DMS153 treated with DMSO at 0.1 percent for 48 hours (cell line): ENCODE data around the gene HELQ.
"Not testable (repeated sequence)": the region's sequence is repeated elsewhere in the genome, so short reads cannot be mapped to it uniquely, and the experiment has no call there.

Experiments used
- DNase-seq: peaks from one replicate; lab custom pipeline; 2025; ENCODE audit not compliant: unreplicated experiment; lab: John Stamatoyannopoulos, UW

HELQ gene

DNA sequence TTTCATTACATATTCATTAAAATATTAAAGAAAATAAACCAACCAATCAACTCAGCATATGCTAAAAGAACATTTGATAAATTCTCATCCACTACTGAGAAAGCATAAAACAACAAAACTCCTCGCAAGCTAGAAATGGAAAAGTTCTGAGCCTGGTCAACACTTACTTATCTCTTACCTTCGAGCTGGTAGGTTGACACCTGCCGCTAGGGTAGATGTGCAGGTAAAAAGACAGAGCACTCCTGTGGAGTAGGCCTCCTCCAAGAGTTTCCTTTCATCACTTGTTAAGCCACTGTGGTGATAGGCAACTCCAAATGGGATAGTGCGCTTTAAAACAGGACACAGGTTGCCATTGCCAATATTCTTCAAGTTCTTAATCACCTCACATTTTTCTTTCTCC lies 18.9 kb downstream of the HELQ start:
- DNase-seq: no peak

DNA sequence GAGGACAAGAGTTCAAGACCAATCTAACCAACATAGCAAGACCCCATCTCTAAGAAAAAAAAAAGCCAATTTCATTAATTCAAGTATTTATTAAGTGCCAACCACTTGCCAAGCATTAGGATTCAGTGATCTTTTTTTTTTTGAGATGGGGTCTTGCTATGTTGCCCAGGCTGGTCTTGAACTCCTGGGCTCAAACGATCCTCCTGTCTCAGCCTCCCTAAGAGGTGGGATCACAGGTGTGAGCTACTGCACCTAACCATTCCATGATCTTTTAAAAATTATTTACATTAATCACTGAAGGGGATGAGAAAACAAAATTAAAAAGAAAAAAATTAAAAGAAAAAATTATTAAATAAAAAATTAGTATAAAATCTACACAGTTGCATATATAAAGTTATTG lies 24.4 kb downstream of the HELQ start:
- no peak for DNase-seq

DNA sequence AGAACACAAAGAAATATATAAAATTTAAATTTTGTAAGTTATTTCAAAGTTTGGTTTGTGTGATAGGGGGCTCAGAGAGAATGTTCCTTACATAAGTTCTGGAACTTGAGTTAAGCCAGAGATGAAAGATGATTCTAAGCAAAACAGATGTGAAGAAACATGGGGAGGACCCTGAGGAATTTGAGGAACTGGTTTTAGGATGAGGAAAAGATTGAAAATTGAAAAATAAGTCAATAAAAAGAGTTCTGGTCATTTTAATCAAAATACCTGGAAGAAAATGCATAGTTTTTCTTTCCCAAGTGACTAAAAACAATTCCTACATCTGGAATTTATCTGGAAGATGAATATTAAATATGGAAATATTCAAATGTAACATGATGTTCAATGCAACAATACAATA lies 37.4 kb downstream of the HELQ start:
- DNase-seq: no peak

DNA sequence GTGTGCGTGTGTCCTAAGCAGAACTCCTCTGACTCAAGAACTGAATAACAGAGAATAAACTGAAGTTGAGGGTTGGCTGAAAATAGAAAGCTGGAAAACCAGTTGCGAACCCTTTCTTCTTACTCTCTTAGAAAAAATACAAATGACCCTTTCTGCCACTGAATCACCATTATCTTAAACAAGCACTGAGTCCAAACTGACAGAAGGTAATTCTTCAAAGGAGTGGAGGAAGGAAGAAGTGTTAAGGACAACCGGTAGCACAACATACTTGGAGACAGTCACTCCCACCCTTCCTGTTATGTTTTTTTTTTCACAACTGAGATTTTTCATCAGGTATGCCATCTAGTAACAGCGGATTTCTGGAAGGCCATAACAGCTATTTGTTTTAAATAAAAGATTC lies 38.1 kb downstream of the HELQ start:
- no peak for DNase-seq

DNA sequence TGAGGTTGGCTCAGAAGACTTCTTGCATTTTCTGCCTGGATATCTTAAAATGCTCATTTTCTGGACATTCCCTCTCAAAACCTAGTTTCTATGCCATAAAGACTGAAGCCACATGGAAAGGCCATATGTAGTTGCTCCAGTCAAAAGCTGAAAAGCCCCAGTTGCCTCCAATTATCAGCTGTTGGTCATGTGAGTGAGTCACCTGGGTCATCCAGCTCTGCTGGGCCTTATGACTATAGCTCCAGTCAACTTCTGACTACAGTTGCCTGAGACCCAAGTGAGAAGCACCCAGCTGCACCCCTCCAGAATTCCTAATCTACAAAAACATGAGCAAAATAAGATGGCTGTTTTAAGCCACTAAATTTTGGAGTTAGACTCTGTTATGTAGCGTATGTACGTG lies 41.9 kb downstream of the HELQ start:
- DNase-seq: no peak

DNA sequence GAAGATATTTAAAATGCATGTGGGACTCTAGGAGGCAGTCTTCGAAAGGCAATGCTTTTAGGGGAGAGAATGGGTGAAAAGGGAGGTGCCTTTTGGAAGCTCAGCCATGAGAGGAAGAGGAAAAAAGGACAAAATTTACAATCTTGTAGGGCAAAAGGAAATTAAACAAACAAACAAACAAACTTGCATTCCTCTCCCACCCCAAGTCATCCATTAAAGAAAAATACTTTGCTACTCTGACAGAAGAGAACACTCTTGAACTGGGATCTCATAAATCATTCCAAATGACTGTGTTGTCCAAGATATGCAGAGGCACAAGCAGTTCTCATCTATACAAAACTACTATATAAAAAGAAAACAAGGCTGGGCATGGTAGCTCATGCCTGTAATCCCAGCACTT lies 46.7 kb downstream of the HELQ start:
- DNase-seq: no peak

DNA sequence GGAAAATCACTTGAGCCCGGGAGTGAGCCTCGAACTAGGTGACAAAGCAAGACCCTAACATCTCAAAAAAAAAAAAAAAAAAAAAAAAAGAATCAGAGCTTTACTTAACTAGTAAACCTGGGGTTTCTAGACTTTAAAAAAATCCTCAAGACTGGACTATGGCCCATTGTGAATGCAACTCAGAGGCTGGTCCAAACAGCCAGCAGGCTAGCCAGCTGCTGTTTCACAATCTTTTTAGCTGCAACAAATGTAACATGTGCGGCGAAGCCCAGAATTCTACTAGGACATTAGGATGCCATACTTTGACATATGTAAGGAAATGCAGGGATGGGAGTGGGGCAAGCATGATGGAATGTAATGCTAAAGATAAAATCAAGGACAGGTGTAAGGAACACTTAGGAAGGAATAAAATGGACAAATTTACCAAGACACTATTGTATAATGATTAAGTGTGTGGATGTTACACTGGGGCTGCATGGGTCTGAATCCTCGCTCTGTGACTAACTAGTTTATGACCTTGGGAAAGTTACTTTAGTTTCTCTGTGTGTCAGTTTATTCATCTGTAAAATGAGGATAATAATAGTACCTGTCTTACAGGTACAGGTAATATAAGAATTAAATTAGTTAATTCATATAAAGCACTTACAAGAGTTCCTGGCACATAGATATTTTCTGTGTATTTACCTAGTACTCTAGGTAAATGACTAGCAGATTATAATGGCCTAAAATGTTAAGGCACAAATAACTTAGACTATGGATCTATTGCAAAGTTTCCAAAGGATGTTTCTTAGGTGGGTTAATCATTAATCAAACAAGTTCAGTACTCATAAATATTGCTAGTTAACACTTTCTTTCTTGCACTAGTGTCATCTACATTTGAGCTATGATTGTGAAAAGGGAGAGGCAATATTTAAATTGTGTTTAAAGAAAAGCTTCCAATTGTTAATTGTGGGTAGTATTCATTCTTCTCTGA lies 49.5 kb downstream of the HELQ start:
- DNase-seq: no peak

DNA sequence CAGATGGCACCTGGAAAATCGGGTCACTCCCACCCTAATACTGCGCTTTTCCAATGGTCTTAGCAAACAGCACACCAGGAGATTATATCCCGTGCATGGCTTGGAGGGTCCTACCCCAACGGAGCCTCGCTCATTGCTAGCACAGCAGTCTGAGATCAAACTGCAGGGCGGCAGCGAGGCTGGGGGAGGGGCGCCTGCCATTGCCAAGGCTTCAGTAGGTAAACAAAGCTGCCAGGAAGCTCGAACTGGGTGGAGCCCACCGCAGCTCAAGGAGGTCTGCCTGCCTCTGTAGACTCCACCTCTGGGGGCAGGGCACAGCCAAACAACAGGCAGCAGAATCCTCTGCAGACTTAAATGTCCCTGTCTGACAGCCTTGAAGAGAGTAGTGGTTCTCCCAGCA lies 57.5 kb downstream of the HELQ start:
- DNase-seq: not testable (repeated sequence)

DNA sequence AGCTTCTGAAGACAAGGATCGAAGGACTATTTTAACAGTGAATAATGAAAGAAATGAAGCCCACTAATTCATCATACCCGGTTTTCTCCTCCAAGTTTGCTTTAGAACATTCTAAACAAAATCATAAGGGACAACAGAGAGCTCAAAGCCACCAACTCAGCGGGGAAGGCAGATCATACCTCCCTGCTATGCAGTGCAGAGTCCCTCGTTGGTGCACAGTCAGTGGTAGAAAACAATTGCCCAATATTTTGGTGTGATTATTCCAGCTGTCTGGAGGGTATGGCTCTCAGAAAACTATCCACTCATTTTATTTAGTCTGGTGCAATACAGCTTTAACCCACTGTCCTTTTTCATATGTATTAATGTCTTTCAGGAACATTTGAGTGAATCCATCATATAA lies 61.7 kb downstream of the HELQ start:
- DNase-seq: no peak

DNA sequence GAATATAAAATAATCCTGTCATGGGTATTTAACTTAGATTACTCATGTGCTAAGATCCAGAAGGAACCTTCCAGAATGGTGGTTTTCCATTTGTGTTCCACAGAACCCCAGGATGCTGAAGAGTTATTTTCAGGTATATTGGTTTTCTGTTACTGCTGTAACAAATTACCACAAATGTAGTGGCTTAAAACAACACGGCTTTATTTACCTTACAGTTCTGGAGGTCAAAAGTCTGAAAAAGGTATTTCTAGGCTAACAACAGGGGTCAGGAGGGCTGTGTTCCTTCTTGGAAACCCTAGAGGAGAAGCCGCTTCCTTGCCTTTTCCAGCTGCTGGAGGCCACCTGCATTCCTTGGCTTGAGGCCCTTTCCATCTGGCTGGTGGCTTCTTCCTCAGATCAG lies 63.1 kb downstream of the HELQ start:
- DNase-seq: no peak

DNA sequence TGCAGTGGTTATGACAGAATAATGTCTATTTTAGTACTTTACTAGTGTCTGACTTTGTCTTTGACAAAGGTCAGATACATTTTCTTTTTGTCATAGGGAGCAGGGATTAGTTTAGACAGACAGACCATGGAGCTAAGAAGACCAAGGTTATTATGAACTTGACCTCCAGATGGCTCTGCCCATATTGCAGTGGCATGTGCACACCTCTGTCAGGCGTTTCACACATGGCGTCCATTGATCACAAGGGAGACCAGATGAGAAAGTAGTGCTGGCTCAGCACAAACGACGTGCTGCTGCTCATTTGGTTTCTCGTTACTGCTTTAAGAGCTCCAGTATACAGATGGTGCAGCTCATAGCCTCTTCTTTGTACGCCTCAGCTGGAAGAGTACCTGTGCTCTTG lies 64.7 kb downstream of the HELQ start:
- no peak for DNase-seq

DNA sequence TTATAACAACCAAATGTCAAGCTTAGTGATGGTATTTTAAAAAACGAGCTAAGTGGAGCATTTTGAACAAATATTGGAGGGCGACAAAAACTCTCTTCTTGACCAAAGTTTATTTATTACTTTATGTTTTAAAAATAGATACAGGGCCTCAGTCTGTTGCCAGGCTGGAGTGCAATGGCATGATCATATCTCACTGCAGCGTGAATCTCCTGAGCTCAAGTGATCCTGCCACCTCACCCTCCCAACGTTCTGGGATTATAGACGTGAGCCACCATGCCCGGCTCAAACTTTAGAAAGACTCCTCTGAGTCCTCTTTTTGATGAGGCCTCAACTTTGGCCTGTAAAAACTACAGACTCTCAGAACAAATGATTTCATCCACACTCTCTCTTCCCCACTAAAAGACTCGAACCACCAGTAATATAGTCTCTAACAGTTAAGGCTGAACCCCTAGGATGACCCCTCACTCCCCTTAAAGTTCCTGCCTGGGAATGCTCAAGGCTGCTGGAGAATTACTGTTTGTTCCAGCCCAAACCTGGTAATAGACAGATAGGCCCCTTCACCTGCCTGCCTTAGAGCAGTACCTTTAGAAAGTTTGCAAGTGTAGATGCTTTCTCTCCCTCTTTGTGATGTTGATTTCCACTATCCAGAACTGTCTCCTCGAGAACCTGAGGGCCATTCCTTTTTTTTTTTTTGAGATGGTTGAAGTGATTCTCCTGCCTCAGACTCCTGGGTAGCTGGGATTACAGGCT lies 65.7 kb downstream of the HELQ start:
- no peak for DNase-seq

DNA sequence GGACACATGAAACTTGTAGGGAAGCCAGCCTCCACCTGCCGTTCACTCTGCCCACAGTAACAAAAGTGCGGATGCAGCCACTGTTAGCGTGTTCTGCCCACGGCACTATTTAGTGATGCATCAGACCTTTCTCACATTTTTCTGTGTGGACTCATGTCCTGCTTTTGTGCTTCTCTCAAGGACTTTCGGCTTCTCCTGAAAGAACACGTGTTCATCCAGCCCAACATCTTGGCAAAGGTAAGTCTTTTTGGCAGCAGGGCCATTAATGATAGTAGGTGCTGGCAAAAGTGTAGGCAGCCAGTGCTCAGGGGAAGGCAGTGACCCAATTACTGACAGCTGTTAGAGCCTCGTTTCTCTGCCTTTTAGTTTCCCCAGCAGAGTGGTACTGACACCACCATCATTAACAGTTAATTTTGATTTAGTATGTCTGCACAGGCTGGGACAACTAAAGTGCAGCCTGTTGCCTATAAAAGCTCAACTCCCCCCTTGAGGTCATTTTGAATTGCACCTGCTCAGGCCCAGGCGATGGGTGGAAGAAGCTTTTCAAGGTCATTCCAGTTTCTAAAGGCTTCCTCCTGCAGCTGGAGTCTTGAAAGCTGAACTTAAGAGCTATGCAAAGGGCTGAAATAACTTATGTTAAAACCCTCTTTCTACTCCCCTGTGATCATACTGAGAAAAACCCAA lies 66.4 kb downstream of the HELQ start:
- DNase-seq: no peak

DNA sequence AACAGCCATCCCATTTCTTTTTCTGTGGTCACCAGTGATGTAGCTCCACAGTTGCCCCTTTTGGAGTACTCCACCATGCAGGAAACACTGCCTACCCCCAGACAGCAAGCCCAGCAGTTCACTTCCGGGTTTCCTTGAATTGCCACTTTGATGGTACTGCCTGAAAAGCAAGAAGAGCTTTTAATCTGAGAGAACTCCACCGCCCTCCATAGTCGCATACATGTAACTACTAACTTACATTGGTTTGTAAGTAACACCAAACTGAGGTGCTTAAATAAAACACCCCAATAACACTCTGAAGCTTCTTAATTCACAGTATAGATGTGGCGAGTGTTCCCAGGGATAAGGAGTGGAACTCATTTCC lies 67.3 kb downstream of the HELQ start:
- DNase-seq: no peak

DNA sequence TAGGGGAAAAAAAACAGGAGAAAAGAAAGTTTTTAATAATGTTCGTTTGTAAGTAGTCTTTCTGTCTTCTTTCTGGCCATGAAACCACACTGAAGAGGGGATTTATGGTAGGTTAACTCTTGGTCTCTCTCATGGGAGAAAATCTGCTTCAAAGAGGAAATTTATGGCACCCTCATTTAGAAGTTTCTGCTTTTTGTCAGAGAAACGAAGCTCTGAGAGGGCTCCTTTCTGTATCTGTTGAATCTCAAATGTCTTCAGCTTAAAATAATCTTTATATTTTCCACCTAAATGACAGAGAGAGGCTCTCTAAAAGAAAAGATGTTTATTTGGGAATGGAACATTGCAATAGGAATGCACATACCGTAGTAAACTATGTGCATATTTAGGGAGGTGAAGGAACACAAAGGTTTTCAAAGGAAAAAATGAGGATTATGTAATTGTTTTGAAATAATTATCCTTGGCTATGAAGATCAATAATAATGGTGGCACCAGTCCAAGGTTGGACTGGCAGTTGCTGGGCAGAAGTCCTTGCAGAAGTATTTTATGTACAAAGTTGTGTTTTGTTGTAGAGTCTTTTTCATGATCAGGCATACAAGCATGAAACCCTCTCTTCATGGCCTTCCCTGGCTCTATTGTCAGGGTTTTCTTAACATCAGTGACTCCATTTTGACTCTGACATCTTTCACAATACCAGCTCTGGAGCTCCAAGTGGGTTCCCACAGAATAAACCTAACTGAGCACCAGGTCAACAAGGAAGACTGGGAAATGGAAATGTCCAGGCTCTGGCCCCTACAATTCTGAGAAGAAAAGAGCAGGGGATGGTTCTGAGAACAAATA lies 67.9 kb downstream of the HELQ start:
- DNase-seq: no peak

DNA sequence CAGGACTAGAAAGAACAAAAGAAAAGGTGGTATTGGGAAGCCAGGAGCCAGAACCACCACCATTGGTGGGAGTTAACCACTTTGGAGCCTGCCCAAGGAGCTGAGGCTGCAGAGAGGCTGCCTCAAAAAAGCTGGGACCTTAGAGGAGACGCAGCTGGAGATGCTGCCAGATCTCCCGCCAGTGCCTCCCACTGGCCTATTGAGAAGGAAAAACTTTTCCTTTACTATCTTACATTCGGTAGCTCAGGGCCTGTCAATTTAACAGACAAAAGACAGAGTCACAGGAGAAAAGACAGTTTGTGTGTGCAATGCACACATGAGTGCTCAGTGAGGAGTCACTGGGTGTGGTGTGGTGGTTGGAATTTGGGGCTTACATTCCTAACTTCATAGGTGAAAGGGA lies 68.6 kb downstream of the HELQ start:
- DNase-seq: no peak

DNA sequence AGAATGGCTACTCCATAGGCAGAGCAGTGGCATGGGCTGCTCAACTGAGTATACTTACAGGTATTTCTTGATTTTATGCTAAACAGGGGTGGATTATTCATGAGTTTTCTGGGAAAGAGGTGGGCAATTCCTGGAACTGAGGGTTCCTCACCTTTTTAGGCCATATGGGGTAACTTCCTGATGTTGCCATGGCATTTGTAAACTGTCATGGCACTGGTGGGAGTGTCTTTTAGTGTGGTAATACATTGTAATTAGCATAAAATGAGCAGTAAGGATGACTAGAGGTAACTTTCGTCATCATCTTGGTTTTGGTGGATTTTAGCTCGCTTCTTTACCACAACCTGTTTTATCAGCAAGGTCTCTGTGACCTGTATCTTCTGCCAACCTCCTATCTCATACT lies 72.8 kb downstream of the HELQ start:
- no peak for DNase-seq

DNA sequence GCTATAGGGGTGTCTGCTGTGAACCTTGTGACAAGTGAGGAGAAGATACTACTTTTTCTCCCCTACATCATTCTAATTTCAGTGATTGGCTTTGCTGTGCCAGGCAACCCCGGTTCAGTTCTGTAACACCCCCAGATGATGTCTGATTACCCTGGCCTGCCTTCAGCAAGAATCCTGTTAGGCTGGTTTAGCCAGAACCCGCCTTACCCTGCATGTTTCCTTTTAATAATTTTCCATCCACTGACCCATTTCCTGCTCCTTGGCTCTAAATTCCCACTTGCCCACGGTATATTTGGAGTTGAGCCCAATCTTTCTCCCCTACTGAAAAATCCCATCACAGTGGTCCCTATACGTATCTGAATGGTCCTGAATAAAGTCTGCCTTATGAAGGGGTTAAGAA lies 74.5 kb downstream of the HELQ start:
- no peak for DNase-seq

DNA sequence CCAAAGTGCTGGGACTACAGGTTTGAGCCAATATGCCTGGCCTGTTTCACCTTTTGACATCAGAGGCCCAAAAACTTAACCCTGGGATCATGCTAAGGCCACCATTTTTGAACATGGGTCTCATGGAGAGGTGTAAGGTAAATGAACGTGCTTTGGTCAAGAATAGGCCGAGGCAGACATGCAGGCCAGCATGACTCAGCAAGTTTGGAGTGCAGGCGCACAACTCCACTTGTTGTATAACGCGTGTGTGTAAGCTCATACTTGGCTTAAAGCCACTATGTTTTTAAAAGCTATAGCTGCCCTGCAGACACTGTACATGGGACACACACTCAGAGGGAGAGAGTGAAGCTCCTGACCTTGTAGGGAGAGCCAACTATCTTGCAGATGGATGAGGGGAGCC lies 77.2 kb downstream of the HELQ start:
- DNase-seq: no peak

DNA sequence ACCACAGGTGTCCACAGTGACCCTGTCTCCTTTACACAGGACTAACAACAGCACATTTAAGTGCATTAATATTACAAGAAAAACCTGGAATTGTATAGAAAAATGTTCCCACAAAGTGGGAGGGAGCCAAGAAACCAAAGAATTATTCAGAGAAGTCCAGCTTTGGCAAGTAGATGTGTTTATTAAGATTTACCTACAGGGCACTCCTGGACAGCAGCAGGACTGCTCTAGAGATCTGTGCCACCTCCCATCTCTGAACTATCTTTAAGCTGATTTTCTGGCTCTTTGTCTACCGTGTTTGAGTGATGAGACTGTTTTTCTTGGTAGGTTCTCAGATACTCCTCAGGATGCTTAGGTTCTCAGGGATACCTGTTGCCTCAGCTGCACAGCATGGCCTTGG lies 82.7 kb downstream of the HELQ start:
- no peak for DNase-seq

DNA sequence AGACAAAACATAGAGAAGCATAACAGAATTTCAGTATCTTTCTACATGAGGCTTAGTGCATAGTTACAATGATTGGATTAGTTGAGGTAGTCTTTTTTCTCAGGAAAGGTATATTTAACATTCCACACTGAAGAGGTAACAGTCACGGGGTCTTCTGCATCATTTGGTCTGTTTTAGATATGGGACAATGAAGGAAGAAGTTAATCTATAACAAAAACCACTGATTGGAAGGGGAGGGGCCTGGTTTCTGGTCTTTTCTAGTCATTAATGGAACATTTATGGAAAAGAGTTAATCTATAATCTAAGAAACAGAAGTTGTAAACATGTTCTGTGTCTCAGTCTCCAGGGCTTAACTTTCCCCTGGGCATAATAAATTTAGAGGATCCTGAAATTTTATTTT lies 83.7 kb downstream of the HELQ start:
- DNase-seq: no peak
